Prostate gland (tissue), 2 donors: ENCODE results near the gene SLC16A12.

ENCODE experiments used
- CTCF ChIP-seq, 4 experiments: fragments of 200-600 bp in 2 of 4; fragments of 450-650 bp in 2 of 4; sonication (generic) in 2 of 4; IDR thresholded peaks; 1 replicate in 3 of 4; 2 replicates in 1 of 4; pipeline ENCODE4 v1.5.1; 2016 to 2019; ENCODE audit warnings: antibody characterized with exemption in 4 of 4, mild to moderate bottlenecking in 2 of 4, moderate library complexity in 2 of 4
- POLR2A ChIP-seq: fragments of 450-650 bp; IDR thresholded peaks from one replicate; pipeline ENCODE4 v1.6.1; 2016; ENCODE audit warnings: antibody characterized with exemption, mild to moderate bottlenecking
- POLR2AphosphoS5 ChIP-seq: sonication (generic); formaldehyde crosslinking; IDR thresholded peaks from one replicate; pipeline ENCODE4 v1.6.1; 2017; ENCODE audit warnings: antibody characterized with exemption

GRCh38 chr10:89521368-89521767 lies 14.0 kb downstream of the SLC16A12 start:
- TF ChIP-seq CTCF (IDR thresholded peaks at IDR 0.05) (no peak), POLR2A (no peak), POLR2AphosphoS5 (no peak)
